NCI-H1105 (cell line): Measurements from ENCODE around the gene FXYD1.

Experiments used
- DNase-seq: peaks from one replicate; lab custom pipeline; 2025; lab: John Stamatoyannopoulos, UW

The FXYD1 gene

DNA sequence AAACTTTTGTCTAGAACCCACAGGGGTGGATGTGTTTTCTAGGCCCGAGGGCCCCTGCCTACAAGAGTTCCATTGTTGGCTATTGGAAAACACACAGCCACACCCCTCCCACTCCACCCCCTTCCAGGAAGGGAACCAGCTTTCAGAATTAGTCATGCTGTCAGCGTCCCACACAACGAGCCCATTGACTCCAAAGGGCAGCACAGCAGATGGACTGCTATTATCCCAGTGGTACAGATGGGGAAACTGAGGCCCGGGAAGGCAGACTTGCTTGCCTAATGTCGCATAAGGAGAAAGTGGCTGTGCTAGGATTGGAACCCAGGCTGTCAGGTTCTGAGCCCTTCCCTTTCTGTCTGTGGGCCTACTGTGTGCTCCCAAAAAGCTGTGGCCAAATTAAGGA, 31.1 kb upstream of the FXYD1 start:
- no peak for DNase-seq

DNA sequence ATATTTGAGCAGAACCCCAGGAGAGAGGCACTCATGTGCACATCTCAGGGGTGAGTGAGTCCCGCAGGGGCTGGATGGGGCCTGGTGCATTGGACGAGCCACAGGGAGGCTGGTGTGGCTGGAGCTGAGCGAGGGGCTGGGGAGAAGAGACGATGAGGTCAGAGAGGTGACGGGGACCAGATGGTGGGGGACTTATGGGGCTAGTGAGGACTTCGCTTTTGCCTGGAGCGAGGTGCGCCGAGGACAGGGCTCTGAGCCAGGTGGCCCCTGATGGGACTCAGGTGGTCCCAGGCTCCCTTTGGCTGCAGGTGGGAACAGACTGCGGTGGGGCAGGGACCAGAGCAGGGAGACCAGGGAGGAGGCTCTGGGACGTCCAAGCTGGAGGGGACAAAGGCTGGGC, 29.9 kb upstream of the FXYD1 start:
- DNase-seq = no peak

DNA sequence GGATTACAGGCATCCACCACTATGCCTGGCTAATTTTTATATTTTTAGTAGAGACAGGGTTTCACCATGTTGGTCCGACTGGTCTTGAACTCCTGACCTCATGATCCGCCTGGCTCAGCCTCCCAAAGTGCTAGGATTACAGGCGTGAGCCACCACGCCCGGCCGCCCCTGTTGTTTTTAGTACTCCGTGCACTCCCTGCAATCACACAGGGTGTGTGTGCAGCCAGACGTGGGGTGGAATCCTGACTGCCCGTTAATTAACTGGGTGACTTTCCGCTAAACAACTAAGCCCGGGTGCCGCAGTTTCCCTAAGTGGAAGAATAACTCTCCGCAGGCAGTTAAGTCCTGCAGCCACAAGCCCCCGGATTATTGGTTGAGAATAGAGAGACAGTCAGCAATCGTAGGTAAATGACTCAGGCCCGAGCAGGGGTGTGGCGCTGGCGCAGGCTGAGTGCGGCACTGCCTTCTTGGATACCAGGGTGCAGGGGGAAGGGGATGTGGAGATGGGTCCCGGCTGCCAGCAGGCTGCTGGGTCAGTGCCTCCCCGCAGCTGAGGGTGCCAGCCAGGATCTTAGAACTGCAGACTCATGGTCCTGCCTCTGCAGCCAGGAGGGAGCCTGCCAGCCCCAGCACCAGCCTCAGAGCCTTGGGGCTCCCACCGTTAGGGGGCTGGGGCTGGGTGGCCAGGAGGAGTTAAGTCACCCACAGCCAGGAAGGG, 29.1 kb upstream of the FXYD1 start:
- no peak for DNase-seq

DNA sequence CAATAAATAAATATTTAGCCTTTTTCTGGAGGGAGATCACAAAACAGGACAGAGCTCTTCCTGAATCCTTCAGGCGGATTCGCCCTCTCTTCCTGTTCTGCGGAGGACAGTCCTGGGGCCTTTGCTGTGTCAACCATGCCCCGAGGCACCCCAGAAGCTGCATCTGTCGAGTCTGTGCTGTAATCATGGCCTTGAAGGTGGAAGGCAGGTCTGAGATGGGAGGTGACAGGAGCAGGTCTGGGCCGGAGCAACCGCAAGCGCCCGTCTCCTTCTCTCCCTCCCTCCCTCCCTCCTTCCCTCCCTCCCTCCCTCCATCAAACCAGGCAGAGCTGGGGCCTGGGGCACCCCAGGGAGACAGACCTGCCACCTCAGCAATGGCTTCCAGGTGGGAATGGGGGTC, 27.6 kb upstream of the FXYD1 start:
- DNase-seq = no peak

DNA sequence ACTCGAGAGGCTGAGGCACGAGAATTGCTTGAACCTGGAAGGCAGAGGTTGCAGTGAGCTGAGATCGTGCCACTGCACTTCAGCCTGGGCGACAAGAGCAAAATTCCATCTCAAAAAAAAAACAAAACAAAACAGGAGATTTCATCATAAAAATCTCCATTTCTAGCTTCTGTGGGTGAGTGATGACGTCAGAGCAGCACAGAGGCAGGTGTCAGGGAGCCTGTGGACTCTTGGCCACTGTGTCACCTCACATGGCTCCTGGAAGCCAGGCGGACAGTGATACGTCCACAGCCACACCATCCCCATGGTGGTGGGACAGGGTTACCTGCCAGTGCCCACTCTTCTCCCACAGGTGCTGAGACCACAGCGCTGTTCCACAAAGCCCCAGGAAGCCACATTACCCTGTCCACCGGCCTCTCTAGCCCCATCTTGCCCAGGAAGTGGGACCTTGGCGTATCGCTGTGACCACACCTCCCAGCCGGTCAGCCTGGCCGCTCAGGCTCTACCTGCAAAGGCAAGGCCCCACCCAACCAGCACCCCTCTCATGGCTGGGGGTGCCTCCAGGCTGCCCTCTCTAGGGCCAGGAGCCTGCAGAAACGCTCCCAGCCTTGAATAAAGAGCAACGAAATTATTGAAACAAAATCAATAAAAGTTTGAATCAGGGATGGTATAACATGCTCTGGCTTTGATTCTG, 25.5 kb upstream of the FXYD1 start:
- no peak for DNase-seq

DNA sequence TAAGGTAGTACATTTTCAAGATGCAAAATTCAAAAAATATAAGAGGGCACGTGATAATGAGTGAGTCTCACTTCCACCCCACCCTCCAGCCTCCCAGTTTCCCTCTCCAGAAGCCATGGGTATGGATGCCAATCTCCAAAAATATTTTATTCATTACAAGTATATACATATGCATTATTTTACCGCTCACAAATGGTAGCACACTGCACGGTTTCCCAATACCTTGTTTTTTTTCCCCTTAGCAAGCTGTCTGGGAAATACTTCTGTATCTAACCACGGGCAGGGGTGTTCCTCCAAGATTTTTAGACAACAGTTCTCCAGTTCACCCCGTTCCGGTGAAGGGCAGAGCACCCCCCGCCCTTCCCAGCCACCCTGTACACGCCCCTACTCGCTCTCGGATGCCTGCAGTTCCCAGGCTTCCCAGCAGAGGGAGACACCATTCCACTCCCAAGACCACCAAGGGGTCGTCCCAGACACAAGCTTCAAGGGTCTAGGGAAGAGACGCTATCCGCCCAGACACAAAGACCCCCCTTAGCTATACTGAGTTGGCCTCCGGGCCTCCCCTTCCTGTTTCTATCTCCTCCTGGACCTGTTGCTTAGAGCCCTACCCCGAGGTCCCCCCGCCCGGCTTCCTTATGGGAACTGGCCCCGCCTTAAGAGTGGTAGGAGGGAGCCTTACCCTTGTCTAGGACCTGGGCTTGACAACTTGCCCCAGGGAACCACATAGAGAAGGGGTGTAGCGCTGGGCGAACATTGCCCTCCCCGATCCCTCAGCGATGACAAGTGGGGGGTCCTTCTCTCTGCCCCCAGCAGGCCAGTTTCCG, 24.1 kb upstream of the FXYD1 start:
- DNase-seq = peak; percentile 34

DNA sequence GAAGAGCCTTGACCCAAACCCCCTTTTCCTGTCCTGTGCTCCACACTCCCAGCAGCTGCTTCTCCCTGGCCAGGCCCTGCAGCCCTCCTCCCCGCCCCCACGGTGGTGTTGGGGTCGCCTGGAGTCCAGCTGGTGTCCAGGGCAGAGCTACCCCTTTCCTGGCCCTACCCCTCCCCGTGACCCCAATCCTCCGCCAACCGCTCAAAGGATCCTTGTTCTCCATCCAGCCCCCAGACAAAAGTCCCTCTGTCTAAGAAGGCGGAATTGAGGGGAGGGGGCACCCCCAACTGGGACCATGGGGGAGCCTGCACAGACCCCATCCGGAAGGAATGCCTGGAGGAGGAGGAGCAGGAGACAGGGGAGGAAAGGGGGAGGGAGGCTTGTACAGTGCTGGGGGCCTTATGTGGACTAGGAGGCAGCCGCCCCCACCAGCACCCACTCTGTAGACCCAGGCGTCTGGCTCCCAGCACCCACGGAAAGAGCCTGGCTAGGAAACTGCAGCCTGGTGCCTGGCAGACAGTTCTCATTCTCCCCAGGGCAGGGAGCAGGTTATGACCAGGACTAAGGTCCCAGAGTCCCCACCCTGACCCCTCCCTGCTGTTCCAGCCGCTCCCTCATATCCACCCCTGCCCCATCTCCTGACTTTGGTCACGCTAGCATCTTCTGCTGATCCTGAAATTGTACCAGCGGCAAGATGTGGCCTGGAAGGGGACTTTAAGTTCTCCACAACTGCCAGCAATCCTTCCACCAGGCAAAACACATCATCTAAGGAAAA, 23.3 kb upstream of the FXYD1 start, which contains the start of gene FXYD3:
TSS of gene FXYD3 (plus strand) at position 647 of the 775 bp plus-strand sequence. CDS start 3,554 bp downstream, outside the sequence.
- DNase-seq = no peak

DNA sequence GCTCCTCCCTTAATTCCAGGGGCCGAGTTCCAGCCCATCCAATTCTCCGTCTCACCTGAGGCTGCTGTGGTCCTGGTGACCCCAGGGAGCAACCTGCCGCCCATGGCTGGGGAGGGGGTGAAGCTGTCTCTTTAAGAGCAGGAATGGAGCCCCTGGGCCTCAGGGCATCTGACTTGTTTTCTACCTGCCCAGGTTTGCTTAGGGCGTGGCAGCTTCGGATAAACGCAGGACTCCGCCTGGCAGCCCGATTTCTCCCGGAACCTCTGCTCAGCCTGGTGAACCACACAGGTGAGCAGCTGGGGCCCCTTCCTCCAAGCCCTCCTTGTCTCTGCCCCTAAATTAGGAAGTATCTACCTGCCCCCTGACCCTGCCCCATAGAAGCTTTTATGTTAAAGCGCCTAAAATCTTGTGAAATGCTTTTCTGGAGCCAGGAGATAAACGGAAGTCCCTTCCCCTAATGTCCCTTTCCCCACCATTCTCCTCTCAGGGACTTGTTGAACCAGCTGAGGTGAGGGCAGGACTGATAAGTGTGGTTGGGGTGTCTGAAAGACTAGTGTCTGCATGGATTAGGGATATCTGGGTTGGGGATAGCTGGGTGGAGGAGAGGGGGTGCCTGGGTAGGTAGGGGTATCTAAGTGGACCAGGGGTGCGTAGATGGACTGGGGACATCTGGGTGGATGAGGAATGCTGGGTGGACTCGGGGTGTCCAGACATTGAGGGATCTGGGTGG, 22.4 kb upstream of the FXYD1 start:
- no peak for DNase-seq

DNA sequence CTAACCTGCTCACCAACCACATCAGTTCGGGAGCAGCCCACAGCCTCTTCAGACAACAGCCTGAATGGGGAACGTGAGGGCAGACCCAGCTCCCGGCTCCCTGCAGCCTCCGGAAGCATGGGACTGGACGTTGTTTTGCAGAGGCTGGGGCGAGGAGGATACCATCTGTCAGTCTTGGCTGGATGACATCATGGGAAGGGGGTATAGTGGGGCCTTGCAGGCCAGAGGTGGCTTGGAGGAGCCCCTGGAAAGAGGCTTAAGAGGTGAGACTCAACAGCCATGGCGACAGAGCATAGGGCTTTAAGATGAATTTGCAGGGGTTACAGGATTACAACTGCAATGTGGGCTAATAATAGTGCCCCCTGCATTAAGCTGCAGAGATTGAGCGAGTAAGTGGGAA, 21.5 kb upstream of the FXYD1 start:
- no peak for DNase-seq

DNA sequence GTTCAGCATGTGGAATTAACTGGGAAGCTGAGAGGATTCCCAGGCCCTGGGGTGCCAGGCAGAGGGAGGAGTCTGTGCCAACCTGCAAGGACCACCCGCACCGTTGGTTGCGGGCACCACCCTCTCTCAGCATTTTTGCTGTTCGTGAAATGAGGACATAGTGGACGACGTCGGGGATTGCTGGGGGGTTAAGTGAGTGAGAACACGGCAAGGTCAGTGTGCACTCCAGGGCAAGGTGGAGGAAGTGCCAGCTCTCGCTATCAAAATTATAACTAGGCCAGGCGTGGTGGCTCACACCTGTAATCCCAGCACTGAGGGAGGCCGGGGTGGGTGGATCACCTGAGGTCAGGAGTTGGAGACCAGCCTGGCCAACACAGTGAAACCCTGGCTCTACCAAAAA, 20.8 kb upstream of the FXYD1 start:
- no peak for DNase-seq

DNA sequence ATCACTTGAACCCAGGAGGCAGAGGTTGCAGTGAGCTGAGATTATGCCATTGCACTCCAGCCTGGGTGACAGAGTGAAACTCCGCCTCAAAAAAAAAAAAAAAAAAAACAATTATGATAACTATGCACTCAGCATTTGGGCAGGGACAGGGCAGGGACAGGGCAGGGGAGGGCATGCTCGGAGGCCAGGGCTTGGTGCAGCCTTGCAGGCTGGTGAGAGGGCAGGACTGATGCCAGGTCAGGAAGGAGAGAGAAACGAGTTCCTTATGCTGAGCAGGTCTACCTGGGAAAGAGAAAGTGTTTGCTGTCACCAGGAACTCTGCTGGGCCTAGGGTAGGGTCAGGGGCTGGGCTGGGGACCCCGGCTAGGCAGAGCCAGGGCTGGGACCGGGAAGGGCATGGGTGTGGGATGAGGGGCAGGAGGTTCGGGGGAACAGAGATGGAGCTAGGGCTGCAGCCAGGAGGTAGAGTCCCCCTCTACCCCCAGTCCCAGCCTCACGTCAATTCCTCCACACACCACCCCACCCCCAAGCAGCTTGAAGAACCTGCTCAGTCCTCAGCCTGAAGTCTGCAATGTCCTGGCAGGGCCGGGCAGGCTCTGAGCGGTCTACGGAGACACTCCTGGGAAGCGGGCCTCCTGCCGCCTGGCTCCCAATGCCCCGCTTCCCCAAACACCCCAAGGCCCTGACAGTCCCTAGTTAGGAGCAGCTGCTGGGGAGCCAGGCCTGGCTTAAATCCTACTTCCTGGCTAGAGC, 20.2 kb upstream of the FXYD1 start:
- DNase-seq = no peak

DNA sequence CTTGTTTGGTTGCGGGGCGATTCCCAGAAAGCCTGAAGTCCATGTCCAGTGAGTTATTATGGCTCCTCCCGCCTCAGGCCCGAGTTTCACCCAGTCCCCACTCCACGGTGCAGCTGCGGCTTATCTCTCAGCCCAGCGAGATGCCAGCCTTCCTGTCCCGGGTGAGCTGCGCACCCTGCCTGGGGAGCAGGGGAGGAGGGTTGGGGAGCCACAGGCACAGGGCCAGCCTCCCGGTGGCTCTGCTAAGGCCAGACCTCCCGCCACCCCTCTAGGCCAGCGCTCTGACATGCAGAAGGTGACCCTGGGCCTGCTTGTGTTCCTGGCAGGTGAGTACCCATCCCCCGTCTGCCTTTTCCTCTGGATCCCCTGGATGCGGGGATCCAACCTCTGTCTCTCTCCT, 19.5 kb upstream of the FXYD1 start:
- DNase-seq = no peak

DNA sequence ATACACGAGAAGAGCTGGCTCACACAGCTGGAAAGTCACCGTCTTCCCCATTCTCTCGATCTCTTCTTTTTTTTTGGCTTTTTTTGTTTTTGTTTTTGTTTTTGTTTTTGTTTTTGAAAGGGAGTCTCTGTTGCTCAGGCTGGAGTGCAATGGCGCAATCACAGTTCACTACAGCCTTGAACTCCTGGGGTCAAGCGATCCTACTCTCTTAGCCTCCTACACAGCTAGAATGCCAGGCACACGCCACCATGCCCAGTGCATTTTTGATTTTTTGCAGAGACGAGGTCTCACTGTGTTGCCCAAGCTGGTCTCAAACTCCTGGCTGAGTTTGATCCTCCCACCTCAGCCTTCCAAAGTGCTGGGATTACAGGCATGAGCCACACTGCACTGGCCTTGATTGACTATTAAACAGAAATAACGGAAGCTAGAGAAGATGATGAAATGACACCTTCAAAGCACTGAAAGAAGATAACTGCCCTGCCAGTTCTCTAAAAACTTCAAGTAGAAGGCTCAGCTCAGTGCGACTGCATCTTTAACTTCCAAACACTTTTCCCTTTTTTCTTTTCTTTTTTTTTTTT, 19.0 kb upstream of the FXYD1 start:
- no peak for DNase-seq

DNA sequence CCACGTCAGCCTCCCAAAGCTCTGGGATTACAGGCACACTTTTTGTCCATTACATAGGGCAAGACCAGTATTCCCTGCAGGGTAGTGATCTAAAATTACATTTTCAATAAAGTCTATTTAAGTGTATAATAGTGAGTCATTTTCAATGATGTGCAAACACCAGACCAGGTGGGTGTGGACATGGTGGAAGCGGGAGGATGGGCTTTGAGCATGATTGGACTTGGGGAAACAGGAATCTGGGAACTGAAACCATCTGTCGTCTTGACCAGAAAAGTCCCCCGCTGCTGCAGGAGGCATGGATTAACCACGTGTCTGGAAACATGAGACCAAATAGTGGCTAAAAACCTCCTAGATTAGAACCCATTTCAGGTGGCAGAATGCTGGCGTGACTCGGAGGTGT, 18.1 kb upstream of the FXYD1 start:
- DNase-seq = no peak

DNA sequence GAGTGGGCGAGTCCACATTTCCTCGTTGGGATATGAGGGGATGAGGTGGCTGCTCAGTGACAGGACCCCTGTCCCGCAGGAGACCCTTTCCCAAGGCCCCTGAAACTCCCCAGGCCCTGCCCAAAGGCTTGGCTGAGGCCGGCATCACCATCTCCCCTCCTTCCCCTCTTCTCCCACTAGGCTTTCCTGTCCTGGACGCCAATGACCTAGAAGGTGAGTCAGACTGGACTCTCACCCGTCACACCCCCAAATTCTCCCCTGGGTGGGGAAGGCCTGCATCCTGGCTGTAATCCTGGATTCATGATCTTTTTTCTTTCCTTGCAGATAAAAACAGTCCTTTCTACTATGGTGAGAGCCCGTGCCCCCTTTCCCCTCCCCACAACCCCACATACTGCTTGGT, 17.7 kb upstream of the FXYD1 start:
- no peak for DNase-seq

DNA sequence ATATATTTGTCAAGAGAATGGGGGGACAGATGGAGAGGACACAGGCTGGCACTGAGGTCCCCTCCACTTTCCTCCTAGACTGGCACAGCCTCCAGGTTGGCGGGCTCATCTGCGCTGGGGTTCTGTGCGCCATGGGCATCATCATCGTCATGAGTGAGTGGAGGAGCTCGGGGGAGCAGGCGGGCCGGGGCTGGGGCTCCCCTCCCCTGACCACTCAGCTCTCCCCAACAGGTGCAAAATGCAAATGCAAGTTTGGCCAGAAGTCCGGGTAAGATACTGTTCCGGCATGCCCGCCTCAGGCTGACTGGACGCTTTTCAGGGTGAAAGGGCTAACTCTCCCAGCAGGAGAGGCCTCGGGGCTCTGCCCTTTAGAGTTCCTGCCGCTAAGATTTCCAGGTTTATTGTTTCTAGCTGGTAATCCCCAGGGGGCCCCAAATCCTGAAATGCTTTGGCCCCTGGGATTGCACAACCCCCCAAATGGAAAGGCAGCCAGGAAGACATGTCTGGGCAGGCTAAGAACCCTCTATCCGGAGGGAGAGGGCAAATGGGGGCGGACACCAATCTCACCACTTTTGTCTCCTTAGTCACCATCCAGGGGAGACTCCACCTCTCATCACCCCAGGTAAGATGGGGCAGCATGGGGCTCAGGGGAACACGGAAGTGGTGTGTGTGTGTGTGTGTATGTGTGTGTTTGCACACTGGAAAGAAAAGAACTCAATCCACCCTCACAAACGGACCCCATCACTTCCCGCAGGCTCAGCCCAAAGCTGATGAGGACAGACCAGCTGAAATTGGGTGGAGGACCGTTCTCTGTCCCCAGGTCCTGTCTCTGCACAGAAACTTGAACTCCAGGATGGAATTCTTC, 15.7 kb upstream of the FXYD1 start:
- DNase-seq = no peak

DNA sequence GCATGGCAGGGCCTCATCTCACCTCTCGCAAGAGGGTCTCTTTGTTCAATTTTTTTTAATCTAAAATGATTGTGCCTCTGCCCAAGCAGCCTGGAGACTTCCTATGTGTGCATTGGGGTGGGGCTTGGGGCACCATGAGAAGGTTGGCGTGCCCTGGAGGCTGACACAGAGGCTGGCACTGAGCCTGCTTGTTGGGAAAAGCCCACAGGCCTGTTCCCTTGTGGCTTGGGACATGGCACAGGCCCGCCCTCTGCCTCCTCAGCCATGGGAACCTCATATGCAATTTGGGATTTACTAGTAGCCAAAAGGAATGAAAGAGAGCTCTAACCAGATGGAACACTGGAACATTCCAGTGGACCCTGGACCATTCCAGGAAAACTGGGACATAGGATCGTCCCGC, 15.1 kb upstream of the FXYD1 start:
- no peak for DNase-seq

DNA sequence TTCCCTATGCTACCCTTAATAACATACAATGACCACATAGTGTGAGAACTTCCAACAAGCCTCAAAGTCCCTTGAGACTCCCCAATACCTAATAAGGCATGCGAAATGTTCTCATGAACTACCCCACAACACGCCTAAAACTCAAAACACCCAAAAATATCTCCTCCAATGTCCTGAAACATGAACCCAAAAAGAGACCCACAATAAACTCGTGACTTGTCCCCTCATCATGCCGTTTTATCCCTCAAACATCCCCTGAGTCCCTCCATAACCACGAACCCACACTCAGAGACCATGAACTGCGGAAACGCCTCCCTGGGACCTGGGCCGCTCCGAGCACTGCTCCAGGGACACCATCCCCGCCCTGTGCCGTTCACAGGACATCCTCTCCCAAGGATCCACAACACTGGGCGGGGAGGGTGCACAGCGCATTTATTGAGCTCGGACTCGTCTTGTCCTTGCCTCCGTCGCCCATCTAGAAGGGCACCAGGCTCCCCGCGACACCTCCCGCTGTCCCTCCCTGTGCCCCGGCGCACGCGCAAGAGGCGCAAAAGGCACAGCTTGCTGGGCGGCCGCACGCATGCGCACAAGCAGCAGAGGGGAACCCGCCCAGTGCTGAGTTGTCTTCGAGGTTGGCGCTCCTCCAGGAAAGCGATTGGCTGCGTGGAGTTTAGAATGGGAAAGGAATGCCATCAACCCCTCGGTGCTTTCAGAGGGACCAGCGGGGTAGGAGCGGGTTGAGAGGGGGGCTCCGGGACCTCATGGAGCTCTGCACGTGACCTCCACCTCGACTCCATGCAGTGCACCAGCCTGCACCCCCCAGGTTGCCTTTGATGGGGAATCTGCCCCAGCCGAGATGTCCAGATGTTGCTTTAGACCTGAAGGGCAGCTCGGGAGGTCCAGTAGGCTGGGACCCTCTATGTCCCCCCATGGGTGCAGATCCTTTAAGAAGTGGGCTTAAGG, 14.2 kb upstream of the FXYD1 start:
- DNase-seq = peak; percentile 73
